WTC11 (cell line): ENCODE data around the gene COL9A2.

Source experiments
- CREB1 ChIP-seq: sonication (generic); formaldehyde crosslinking; IDR thresholded peaks from 2 replicates; pipeline ENCODE4 v1.8.0; 2023; ENCODE audit warnings: mild to moderate bottlenecking, missing genetic modification reagents
- ELF4 ChIP-seq: sonication (generic); formaldehyde crosslinking; IDR thresholded peaks from 2 replicates; pipeline ENCODE4 v1.8.1; 2022; ENCODE audit warnings: low read depth, mild to moderate bottlenecking, moderate library complexity, missing genetic modification reagents
- ESRRA ChIP-seq: sonication (generic); formaldehyde crosslinking; IDR thresholded peaks from 2 replicates; pipeline ENCODE4 v1.8.1; 2022; ENCODE audit warnings: mild to moderate bottlenecking, missing genetic modification reagents, borderline replicate concordance
- NR2C2 ChIP-seq: sonication (generic); formaldehyde crosslinking; IDR thresholded peaks from 2 replicates; pipeline ENCODE4 v1.8.0; 2022; ENCODE audit warnings: mild to moderate bottlenecking, missing genetic modification reagents
- ZNF423 ChIP-seq: fragments of 250-450 bp; sonication (Bioruptor Pico); IDR thresholded peaks from 2 replicates; pipeline ENCODE4 v2.1.2; 2022; ENCODE audit warnings: mild to moderate bottlenecking, moderate library complexity
- TF ChIP-seq, protein P1 (sequence below): fragments of 200-600 bp; IDR thresholded peaks from 2 replicates; pipeline ENCODE4 v1.8.0; 2022; ENCODE audit warnings: antibody characterized with exemption
- TF ChIP-seq, protein P2 (sequence below): sonication (generic); formaldehyde crosslinking; IDR thresholded peaks from 2 replicates; pipeline ENCODE4 v1.8.1; 2023; ENCODE audit warnings: mild to moderate bottlenecking, missing genetic modification reagents, borderline replicate concordance
- TF ChIP-seq, protein P3 (sequence below): sonication (generic); formaldehyde crosslinking; IDR thresholded peaks from 2 replicates; pipeline ENCODE4 v1.8.0; 2022; ENCODE audit warnings: mild to moderate bottlenecking, missing genetic modification reagents
- TF ChIP-seq, protein P4 (sequence below): fragments of 250-450 bp; sonication (Bioruptor Pico); IDR thresholded peaks from 2 replicates; pipeline ENCODE4 v1.9.0; 2021; ENCODE audit warnings: moderate library complexity, mild to moderate bottlenecking, inconsistent platforms, borderline replicate concordance

DNA sequence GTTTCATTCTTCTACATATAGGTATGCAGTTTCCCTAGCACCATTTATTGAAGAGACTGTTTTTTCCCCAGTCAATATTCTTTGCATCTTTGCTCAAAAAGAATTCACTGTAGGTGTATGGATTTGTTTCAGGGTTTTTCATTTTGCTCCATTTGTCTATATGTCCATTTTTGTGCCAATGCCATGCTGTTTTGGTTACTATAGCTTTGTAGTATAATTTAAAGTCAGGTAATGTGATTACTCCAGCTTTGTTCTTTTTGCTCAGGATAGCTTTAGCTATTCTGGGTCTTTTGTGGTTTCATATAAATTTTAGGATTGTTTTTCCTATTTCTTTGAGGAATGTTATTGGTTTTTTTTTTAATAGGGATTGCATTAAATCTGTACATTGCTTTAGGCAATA lies 40.5 kb upstream of the COL9A2 start:
- TF ChIP-seq ZNF423 (CRISPR knock-in tag) (no peak), NR2C2 (CRISPR knock-in tag) (no peak), CREB1 (CRISPR knock-in tag) (no peak), ELF4 (CRISPR knock-in tag) (no peak), ESRRA (CRISPR knock-in tag) (no peak)
- TF ChIP-seq, protein P1, sequence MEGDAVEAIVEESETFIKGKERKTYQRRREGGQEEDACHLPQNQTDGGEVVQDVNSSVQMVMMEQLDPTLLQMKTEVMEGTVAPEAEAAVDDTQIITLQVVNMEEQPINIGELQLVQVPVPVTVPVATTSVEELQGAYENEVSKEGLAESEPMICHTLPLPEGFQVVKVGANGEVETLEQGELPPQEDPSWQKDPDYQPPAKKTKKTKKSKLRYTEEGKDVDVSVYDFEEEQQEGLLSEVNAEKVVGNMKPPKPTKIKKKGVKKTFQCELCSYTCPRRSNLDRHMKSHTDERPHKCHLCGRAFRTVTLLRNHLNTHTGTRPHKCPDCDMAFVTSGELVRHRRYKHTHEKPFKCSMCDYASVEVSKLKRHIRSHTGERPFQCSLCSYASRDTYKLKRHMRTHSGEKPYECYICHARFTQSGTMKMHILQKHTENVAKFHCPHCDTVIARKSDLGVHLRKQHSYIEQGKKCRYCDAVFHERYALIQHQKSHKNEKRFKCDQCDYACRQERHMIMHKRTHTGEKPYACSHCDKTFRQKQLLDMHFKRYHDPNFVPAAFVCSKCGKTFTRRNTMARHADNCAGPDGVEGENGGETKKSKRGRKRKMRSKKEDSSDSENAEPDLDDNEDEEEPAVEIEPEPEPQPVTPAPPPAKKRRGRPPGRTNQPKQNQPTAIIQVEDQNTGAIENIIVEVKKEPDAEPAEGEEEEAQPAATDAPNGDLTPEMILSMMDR, result no peak
- TF ChIP-seq, protein P2, sequence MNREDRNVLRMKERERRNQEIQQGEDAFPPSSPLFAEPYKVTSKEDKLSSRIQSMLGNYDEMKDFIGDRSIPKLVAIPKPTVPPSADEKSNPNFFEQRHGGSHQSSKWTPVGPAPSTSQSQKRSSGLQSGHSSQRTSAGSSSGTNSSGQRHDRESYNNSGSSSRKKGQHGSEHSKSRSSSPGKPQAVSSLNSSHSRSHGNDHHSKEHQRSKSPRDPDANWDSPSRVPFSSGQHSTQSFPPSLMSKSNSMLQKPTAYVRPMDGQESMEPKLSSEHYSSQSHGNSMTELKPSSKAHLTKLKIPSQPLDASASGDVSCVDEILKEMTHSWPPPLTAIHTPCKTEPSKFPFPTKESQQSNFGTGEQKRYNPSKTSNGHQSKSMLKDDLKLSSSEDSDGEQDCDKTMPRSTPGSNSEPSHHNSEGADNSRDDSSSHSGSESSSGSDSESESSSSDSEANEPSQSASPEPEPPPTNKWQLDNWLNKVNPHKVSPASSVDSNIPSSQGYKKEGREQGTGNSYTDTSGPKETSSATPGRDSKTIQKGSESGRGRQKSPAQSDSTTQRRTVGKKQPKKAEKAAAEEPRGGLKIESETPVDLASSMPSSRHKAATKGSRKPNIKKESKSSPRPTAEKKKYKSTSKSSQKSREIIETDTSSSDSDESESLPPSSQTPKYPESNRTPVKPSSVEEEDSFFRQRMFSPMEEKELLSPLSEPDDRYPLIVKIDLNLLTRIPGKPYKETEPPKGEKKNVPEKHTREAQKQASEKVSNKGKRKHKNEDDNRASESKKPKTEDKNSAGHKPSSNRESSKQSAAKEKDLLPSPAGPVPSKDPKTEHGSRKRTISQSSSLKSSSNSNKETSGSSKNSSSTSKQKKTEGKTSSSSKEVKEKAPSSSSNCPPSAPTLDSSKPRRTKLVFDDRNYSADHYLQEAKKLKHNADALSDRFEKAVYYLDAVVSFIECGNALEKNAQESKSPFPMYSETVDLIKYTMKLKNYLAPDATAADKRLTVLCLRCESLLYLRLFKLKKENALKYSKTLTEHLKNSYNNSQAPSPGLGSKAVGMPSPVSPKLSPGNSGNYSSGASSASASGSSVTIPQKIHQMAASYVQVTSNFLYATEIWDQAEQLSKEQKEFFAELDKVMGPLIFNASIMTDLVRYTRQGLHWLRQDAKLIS, result no peak
- TF ChIP-seq, protein P3, sequence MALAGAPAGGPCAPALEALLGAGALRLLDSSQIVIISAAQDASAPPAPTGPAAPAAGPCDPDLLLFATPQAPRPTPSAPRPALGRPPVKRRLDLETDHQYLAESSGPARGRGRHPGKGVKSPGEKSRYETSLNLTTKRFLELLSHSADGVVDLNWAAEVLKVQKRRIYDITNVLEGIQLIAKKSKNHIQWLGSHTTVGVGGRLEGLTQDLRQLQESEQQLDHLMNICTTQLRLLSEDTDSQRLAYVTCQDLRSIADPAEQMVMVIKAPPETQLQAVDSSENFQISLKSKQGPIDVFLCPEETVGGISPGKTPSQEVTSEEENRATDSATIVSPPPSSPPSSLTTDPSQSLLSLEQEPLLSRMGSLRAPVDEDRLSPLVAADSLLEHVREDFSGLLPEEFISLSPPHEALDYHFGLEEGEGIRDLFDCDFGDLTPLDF (CRISPR knock-in tag), result no peak
- TF ChIP-seq, protein P4, sequence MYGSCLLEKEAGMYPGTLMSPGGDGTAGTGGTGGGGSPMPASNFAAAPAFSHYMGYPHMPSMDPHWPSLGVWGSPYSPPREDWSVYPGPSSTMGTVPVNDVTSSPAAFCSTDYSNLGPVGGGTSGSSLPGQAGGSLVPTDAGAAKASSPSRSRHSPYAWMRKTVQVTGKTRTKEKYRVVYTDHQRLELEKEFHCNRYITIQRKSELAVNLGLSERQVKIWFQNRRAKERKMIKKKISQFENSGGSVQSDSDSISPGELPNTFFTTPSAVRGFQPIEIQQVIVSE, result no peak
